ENCODE results near the gene GPD2.
"Not testable (repeated sequence)": the region's sequence is repeated elsewhere in the genome, so short reads cannot be mapped to it uniquely, and the experiment has no call there.

Gene GPD2

DNA sequence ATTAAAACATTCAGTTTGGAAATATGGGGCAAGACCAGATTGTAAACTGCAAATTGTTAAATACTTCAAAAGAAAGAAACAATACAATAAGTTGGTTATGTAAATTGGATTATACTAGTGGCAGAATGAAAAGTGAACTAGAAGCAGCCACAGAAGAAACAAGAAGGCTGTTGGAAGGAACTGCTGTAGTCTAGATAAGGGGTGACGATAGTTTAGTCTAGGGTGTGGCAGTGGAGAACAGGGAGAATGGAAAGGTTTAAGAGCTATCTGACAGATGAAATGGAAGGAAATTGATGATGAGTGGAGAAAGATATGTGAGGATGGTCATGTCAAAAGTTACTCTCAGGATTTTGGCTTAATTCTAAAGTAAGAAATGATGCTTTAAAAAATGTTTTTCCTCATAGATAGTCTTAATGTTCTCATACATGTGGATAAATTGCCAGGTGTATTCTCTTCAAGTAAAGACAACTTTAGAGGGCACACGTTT lies 179.7 kb downstream of the GPD2 start:
- no peaks in the 10 kb centered on the region for H3K9me2 ChIP-seq (replicated peaks; ENCODE audit: insufficient read depth, low read length)
- no peaks in the 10 kb centered on the region for H3K27me3 ChIP-seq (replicated peaks; ENCODE audit: insufficient read depth, low read length)
- no peaks in the 10 kb centered on the region for H3K9me3 ChIP-seq (replicated peaks; ENCODE audit: insufficient read depth, low read length)
- H3K79me2 ChIP-seq (ENCODE audit: low read length) = no peaks in the 10 kb centered on the region
- no peak overlapping the region for H3K27ac ChIP-seq (ENCODE audit: low read length)
- H3K4me1 ChIP-seq (ENCODE audit: low read length) = no peaks in the 10 kb centered on the region
- TF ChIP-seq, protein P1, sequence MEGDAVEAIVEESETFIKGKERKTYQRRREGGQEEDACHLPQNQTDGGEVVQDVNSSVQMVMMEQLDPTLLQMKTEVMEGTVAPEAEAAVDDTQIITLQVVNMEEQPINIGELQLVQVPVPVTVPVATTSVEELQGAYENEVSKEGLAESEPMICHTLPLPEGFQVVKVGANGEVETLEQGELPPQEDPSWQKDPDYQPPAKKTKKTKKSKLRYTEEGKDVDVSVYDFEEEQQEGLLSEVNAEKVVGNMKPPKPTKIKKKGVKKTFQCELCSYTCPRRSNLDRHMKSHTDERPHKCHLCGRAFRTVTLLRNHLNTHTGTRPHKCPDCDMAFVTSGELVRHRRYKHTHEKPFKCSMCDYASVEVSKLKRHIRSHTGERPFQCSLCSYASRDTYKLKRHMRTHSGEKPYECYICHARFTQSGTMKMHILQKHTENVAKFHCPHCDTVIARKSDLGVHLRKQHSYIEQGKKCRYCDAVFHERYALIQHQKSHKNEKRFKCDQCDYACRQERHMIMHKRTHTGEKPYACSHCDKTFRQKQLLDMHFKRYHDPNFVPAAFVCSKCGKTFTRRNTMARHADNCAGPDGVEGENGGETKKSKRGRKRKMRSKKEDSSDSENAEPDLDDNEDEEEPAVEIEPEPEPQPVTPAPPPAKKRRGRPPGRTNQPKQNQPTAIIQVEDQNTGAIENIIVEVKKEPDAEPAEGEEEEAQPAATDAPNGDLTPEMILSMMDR (IDR thresholded peaks at IDR 0.05; ENCODE audit: low read length) = no peak
- TF ChIP-seq EZH2 (optimal IDR thresholded peaks at IDR 0.05; ENCODE audit: low read depth, low read length) (no peak), EZH2phosphoT487 (IDR thresholded peaks at IDR 0.05; ENCODE audit: low read length) (no peak)
- H3K4me3 ChIP-seq (ENCODE audit: low read length) = no peak overlapping the region
- DNase-seq = no peak
- H3K36me3 ChIP-seq (replicated peaks; ENCODE audit: insufficient read depth, low read length) = no peaks in the 10 kb centered on the region
- H3K4me2 ChIP-seq (ENCODE audit: low read depth, low read length) = no peak overlapping the region
- no peak overlapping the region for H2AFZ ChIP-seq (ENCODE audit: low read length)
- no peaks in the 10 kb centered on the region for H4K20me1 ChIP-seq (ENCODE audit: insufficient read depth, low read length)
- H3K9ac ChIP-seq (ENCODE audit: low read length) = no peak overlapping the region
- no peaks in the 10 kb centered on the region for H3F3A ChIP-seq (ENCODE audit: insufficient read depth, low read length)

DNA sequence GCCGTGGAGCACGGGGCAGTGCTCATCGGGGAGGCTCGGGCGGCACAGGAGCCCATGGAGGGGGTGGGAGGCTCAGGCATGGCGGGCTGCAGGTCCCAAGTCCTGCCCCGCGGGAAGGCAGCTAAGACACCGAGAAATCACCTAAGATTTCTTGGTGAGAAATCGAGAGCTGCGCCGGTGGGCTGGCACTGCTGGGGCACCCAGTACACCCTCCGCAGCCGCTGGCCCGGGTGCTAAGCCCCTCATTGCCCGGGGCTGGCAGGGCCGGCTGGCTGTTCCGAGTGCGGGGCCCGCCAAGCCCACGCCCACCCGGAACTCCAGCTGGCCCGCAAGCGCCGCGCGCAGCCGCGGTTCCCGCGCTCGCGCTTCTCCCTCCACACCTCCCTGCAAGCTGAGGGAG lies 181.9 kb downstream of the GPD2 start:
- H3K9me3 ChIP-seq (replicated peaks; ENCODE audit: insufficient read depth, low read length); H3K4me2 ChIP-seq (ENCODE audit: low read depth, low read length); H3K4me1 ChIP-seq (ENCODE audit: low read length); H3F3A ChIP-seq (ENCODE audit: insufficient read depth, low read length); DNase-seq; H3K9ac ChIP-seq (ENCODE audit: low read length); H2AFZ ChIP-seq (ENCODE audit: low read length); H4K20me1 ChIP-seq (ENCODE audit: insufficient read depth, low read length); H3K36me3 ChIP-seq (replicated peaks; ENCODE audit: insufficient read depth, low read length); H3K4me3 ChIP-seq (ENCODE audit: low read length); H3K9me2 ChIP-seq (replicated peaks; ENCODE audit: insufficient read depth, low read length); H3K27ac ChIP-seq (ENCODE audit: low read length); H3K27me3 ChIP-seq (replicated peaks; ENCODE audit: insufficient read depth, low read length); H3K79me2 ChIP-seq (ENCODE audit: low read length): not testable (repeated sequence)

DNA sequence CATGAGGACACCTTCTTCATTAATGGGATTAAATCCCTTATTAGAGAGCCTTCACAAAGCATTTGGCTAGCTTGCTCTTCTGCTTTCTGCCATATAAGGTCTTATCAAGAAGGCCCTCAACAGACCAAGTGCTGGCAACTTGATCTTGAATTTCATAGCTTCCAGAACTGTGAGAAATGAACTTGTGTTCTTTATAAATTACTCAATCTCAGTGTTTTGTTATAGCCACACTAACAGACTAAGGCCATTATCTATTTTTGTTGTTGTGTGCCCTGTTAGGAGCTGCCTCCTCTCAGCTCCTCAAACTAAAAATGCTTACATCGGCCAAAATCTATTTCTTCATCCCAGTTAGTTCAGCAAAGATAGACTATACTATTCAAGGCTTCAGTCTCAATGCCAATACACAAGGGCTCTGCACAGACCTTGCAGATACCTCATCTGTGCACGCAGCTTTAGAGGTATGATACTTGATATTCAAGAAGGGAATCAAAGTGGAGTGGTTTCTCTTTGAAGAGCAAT lies 182.9 kb downstream of the GPD2 start:
- Histone ChIP-seq H3K4me3 (ENCODE audit: low read length) (no peak overlapping the region), H3K4me1 (ENCODE audit: low read length) (no peaks in the 10 kb centered on the region), H4K20me1 (ENCODE audit: insufficient read depth, low read length) (no peaks in the 10 kb centered on the region), H3K27ac (ENCODE audit: low read length) (no peak overlapping the region), H3K9me2 (replicated peaks; ENCODE audit: insufficient read depth, low read length) (no peaks in the 10 kb centered on the region), H3K36me3 (replicated peaks; ENCODE audit: insufficient read depth, low read length) (no peaks in the 10 kb centered on the region), H2AFZ (ENCODE audit: low read length) (no peak overlapping the region), H3K79me2 (ENCODE audit: low read length) (no peaks in the 10 kb centered on the region), H3F3A (ENCODE audit: insufficient read depth, low read length) (no peaks in the 10 kb centered on the region), H3K4me2 (ENCODE audit: low read depth, low read length) (no peak overlapping the region), H3K9ac (ENCODE audit: low read length) (no peak overlapping the region), H3K9me3 (replicated peaks; ENCODE audit: insufficient read depth, low read length) (no peaks in the 10 kb centered on the region), H3K27me3 (replicated peaks; ENCODE audit: insufficient read depth, low read length) (no peaks in the 10 kb centered on the region)
- DNase-seq = no peak
- TF ChIP-seq, protein P1 (IDR thresholded peaks at IDR 0.05; ENCODE audit: low read length) = no peak
- TF ChIP-seq EZH2 (optimal IDR thresholded peaks at IDR 0.05; ENCODE audit: low read depth, low read length) (no peak), EZH2phosphoT487 (IDR thresholded peaks at IDR 0.05; ENCODE audit: low read length) (no peak)

DNA sequence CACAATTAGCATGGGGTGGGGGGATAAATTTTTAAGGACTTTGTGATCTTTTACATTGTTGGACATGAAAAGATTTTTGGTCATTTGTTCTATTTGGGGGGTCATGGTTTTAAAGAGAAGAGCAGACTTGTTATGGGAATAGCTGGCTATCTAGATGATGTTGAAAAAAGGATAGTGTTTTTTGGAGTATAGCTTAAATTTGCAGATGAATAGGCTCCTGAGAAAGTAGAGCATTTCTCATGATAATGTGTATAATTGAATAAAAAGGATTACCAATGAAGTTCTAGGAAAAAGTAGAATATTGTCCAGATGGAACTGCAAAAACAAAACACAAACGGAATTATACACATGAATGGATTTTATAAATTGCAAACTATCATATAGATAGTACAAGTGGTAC lies 186.3 kb downstream of the GPD2 start:
- H3K36me3 ChIP-seq (replicated peaks; ENCODE audit: insufficient read depth, low read length) = no peaks in the 10 kb centered on the region
- H3F3A ChIP-seq (ENCODE audit: insufficient read depth, low read length) = no peaks in the 10 kb centered on the region
- no peaks in the 10 kb centered on the region for H3K79me2 ChIP-seq (ENCODE audit: low read length)
- no peaks in the 10 kb centered on the region for H3K9me3 ChIP-seq (replicated peaks; ENCODE audit: insufficient read depth, low read length)
- H3K4me1 ChIP-seq (ENCODE audit: low read length) = no peaks in the 10 kb centered on the region
- no peaks in the 10 kb centered on the region for H4K20me1 ChIP-seq (ENCODE audit: insufficient read depth, low read length)
- H3K9me2 ChIP-seq (replicated peaks; ENCODE audit: insufficient read depth, low read length) = no peaks in the 10 kb centered on the region
- no peak for DNase-seq
- no peak overlapping the region for H3K4me2 ChIP-seq (ENCODE audit: low read depth, low read length)
- H3K9ac ChIP-seq (ENCODE audit: low read length) = no peak overlapping the region
- TF ChIP-seq EZH2phosphoT487 (IDR thresholded peaks at IDR 0.05; ENCODE audit: low read length) (no peak), EZH2 (optimal IDR thresholded peaks at IDR 0.05; ENCODE audit: low read depth, low read length) (no peak)
- TF ChIP-seq, protein P1 (IDR thresholded peaks at IDR 0.05; ENCODE audit: low read length) = no peak
- H3K4me3 ChIP-seq (ENCODE audit: low read length) = no peak overlapping the region
- H3K27ac ChIP-seq (ENCODE audit: low read length) = no peak overlapping the region
- H2AFZ ChIP-seq (ENCODE audit: low read length) = no peak overlapping the region
- no peaks in the 10 kb centered on the region for H3K27me3 ChIP-seq (replicated peaks; ENCODE audit: insufficient read depth, low read length)

Measured in MM.1S (cell line).